ENCODE data around the gene UTRN.
A peak's percentile ranks its signal among the peaks of the same experiment; 100 is the strongest.

The UTRN gene

DNA sequence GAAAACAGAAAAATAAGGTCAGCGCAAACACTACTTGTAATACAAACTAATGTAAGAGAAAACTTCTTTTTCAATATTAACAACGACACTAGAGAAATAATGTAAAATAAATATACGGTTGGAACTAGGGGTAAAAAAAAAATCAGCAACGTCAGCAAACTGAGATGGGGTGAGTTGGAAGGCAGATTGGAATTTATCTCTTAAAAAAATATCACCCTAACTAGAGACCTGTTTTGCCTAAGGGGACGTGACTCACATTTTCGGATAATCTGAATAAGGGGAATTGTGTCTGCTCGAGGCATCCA, 705 bp upstream of the UTRN start:
- ChIA-PET CTCF (interaction anchor here (1.0 kb wide), 1 partner anchor 37 kb away, joined by 3 read pairs; no protein-coding TSS in a partner anchor), POLR2A (no interaction called here)
- H3K4me3 ChIP-seq (ENCODE audit: low read depth, low read length) = peak overlapping the region; percentile 86
- TF ChIP-seq, protein P1, sequence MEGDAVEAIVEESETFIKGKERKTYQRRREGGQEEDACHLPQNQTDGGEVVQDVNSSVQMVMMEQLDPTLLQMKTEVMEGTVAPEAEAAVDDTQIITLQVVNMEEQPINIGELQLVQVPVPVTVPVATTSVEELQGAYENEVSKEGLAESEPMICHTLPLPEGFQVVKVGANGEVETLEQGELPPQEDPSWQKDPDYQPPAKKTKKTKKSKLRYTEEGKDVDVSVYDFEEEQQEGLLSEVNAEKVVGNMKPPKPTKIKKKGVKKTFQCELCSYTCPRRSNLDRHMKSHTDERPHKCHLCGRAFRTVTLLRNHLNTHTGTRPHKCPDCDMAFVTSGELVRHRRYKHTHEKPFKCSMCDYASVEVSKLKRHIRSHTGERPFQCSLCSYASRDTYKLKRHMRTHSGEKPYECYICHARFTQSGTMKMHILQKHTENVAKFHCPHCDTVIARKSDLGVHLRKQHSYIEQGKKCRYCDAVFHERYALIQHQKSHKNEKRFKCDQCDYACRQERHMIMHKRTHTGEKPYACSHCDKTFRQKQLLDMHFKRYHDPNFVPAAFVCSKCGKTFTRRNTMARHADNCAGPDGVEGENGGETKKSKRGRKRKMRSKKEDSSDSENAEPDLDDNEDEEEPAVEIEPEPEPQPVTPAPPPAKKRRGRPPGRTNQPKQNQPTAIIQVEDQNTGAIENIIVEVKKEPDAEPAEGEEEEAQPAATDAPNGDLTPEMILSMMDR (IDR thresholded peaks at IDR 0.05; ENCODE audit: insufficient read depth, low read length, missing control alignments) = no peak
- no peak for DNase-seq (ENCODE audit: low read depth, low spot score)

DNA sequence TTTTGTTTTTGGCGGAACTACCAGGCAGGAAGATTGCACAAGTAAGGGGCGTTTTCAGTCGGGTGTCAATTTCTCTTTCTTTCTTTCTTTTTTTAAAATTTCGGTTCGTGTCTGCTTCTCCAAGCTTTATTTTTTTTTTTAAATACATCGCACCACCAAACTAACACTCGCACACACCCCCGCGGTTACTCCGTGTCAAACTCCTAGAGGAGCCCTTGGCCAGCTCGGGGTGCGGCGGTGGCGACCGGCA, 338 bp downstream of the UTRN start:
- no peak for DNase-seq (ENCODE audit: low read depth, low spot score)
- TF ChIP-seq, protein P1 (IDR thresholded peaks at IDR 0.05; ENCODE audit: insufficient read depth, low read length, missing control alignments) = no peak
- CTCF ChIA-PET = interaction anchor here (1.0 to 2.2 kb wide), 4 partner anchors 64 to 195 kb away, joined by 4 to 12 read pairs (median 6); no protein-coding TSS in a partner anchor
- H3K4me3 ChIP-seq (ENCODE audit: low read depth, low read length) = peak overlapping the region; percentile 86
- POLR2A ChIA-PET = interaction anchor here (0.6 to 1.1 kb wide), 5 partner anchors 13 to 149 kb away, joined by 3 to 4 read pairs (median 4); no protein-coding TSS in a partner anchor

DNA sequence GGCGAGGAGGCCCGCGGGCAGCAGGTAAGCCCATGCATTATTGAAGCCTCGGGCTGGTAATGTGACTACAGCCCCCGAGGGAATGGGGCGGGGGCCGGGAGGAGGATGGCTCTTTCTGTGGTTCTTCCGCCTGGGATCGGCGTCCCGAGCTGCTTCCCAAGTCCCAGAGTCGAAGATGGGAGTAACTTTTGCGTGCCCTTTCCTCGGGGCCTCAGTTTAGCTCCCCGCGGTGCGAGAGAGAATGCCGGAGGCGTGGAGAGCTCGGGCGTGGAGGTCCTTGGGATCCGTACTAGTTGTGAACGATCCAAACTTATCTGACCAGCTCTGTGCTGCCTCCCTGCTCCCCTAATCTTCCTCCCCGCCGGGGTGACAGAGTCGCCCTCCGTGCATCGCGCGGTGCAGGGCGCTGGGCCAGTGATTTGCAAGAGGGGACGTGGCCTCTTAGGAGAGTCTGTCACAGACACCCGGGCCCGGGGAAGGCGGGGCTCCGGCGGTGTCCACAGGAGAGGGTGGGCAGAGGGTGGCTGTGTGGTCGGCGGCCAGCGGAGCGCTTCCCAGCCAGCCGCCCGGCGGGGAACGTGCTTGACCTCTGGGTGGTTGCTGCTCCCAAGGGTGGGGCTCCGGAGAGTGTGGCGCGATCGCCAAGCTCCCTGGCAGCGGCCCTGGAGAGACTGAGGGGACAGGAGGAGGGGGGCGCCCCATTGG, 815 bp downstream of the UTRN start:
- DNase-seq (ENCODE audit: low read depth, low spot score) = no peak
- ChIA-PET CTCF (interaction anchor here (1.0 to 2.2 kb wide), 4 partner anchors 65 to 195 kb away, joined by 4 to 12 read pairs (median 6); no protein-coding TSS in a partner anchor), POLR2A (interaction anchor here (0.6 to 1.1 kb wide), 5 partner anchors 12 to 149 kb away, joined by 3 to 4 read pairs (median 4); no protein-coding TSS in a partner anchor)
- peak overlapping the region; percentile 86 for H3K4me3 ChIP-seq (ENCODE audit: low read depth, low read length)
- TF ChIP-seq, protein P1 (IDR thresholded peaks at IDR 0.05; ENCODE audit: insufficient read depth, low read length, missing control alignments) = no peak

DNA sequence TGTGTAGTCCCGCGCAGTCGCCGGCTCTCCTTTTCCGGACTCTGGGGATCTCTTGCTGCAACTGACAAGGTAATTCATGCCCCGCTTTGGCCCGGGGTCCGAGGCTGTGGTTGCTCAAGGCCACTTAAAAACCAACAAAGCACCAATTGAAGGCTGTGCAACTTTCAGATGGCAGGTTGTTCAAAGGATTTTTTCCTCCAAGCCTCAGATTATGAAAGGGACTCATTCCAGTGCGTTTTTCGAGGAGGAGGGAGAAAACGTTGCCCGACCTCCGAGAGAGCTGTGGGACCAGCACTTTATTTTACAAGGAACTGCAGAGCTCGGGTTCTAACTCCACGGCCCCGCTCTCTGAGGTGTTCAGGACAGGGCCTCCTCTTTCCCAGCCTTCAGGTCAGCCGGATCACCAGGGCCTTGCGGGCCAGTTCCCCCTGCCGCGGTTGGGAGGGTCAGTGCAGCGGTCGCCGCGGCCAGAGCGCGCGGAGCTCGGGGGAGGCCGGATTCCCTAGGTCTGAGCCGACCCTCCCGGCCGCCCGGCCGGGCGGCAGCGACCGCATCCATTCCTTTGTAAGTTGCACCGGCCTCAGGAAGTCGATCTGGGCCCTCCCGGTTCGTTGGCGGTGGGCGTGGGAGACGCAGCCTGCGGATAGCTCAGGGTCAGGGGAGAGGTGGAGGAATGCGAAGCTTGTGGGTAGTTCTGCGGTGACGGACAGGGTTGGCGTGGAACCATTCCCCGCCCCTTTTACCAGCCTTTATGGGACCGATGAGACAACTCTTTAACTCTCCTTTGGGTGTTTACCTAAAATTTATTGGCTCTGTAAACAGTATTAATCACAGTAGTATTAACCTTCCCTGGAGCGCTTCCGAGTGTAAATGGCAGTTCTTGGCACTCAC, 1.6 kb downstream of the UTRN start:
- TF ChIP-seq, protein P1 (IDR thresholded peaks at IDR 0.05; ENCODE audit: insufficient read depth, low read length, missing control alignments) = no peak
- ChIA-PET POLR2A (interaction anchor here (0.9 to 1.6 kb wide), 3 partner anchors 18 to 38 kb away, joined by 3 to 9 read pairs (median 4); no protein-coding TSS in a partner anchor), CTCF (interaction anchor here (0.7 to 2.2 kb wide), 5 partner anchors 21 to 194 kb away, joined by 3 to 12 read pairs (median 4); no protein-coding TSS in a partner anchor)
- H3K4me3 ChIP-seq (ENCODE audit: low read depth, low read length) = peak overlapping the region; percentile 86
- peak; percentile 59 for DNase-seq (ENCODE audit: low read depth, low spot score)

DNA sequence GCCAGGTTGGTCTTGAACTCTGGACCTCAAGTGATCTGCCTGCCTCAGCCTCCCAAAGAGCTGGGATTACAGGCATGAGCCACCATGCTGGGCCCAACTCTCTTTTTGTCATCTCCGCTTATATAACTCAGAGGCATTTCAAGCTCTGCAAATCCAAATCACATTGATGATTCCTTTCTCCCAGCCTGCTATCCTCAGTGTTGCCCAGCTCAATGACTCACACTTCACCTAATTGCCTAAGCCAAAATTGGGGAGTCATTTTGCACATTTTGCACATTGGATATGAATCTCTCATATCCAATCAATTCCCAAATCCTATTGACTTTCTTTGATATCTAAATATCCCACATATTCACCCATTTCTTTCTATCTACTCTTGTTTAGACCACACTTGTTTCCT, 3.9 kb downstream of the UTRN start:
- POLR2A ChIA-PET = no interaction called here
- CTCF ChIA-PET = interaction anchor here (0.7 to 1.4 kb wide), 2 partner anchors 184 to 192 kb away, joined by 3 to 5 read pairs; no protein-coding TSS in a partner anchor
- H3K4me3 ChIP-seq (ENCODE audit: low read depth, low read length) = no peak overlapping the region
- no peak for DNase-seq (ENCODE audit: low read depth, low spot score)
- TF ChIP-seq, protein P1 (IDR thresholded peaks at IDR 0.05; ENCODE audit: insufficient read depth, low read length, missing control alignments) = no peak

- ChIA-PET CTCF (no interaction called here), POLR2A (interaction anchor here (0.6 kb wide), 1 partner anchor 60 kb away, joined by 3 read pairs; no protein-coding TSS in a partner anchor)
- no peak overlapping the region for H3K4me3 ChIP-seq (ENCODE audit: low read depth, low read length)
- no peak for DNase-seq (ENCODE audit: low read depth, low spot score)
- TF ChIP-seq, protein P1 (IDR thresholded peaks at IDR 0.05; ENCODE audit: insufficient read depth, low read length, missing control alignments) = no peak
These were observed 7.2 kb downstream of the UTRN start for GRCh38 chr6:144292372-144292771.
